ENCODE measurements around the gene PIP4K2A. TPM values are rescaled to one million over a fixed set of nuclear protein-coding genes. Genes with fewer than 3 reads are reported as not detected.

PIP4K2A gene
- total and polyA plus RNA-seq, 2 of the 8 experiments (the other 6 are each of a cell fraction or from before 2014, with no cell fraction given): 19.0 to 60.9 TPM

DNA sequence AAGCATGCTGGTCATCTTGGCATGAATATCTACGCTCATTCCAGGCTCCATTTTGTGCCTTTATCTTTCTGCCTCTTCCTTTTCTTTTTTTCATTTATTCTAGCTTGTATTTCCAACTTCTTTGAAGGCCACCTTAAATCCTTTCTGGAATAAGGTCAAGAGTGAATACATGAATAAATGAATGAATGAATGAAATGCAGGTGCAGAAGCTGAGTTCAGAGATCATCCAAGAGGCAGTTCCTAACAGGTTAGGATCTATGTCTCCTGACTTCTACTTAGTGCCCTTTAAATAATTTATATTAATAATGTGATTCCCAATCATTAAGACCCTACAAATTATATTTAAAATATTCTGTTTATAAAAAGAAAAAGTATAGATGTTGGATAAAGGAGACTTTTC is 125.9 kb downstream of the PIP4K2A start:
- Histone ChIP-seq H2BK5ac (ENCODE audit: low read depth, low read length) (no peak overlapping the region), H3K27me3 (replicated peaks in 1 of 4; ENCODE audit: control insufficient read depth in 3 of 4, extremely low read depth in 1 of 4, insufficient read depth in 3 of 4, low read length in 3 of 4) (no peaks in the 10 kb centered on the region), H2BK20ac (ENCODE audit: low read length) (no peak overlapping the region), H4K8ac (ENCODE audit: extremely low read depth, insufficient read depth, low read length) (no peak overlapping the region), H3K79me2 (ENCODE audit: control insufficient read depth in 1 of 2, insufficient read depth in 2 of 2, low read length in 2 of 2) (no peaks in the 10 kb centered on the region), H3K14ac (ENCODE audit: insufficient read length) (no peak overlapping the region), H3K23me2 (ENCODE audit: low read depth, low read length) (no peaks in the 10 kb centered on the region), H3K36me3 (ENCODE audit: control insufficient read depth in 2 of 4, insufficient read depth in 4 of 4, low read length in 3 of 4) (peaks cover 6 to 15% (median 11%) of the 10 kb centered on the region in 4 experiments), H3K27ac (ENCODE audit: low read depth, low read length) (no peak overlapping the region), H3K4ac (replicated peaks; ENCODE audit: insufficient read length, low read depth, low read length) (no peak overlapping the region), H4K20me1 (replicated peaks in 1 of 2; ENCODE audit: control insufficient read depth in 1 of 2, insufficient read depth in 2 of 2, low read length in 2 of 2) (peaks cover 0 to 2% of the 10 kb centered on the region in 2 experiments), H2BK15ac (ENCODE audit: low read length) (no peak overlapping the region), H2BK120ac (replicated peaks; ENCODE audit: low read depth, low read length) (no peak overlapping the region), H4K5ac (ENCODE audit: insufficient read length, low read depth, low read length) (no peak overlapping the region), H3K4me1 (replicated peaks in 1 of 4; ENCODE audit: control insufficient read depth in 3 of 4, insufficient read depth in 4 of 4, low read length in 3 of 4) (no peaks in the 10 kb centered on the region), H2BK12ac (ENCODE audit: low read depth, low read length) (no peak overlapping the region), H3K4me3 (ENCODE audit: extremely low read depth in 1 of 4, insufficient read depth in 2 of 4, low read depth in 3 of 4, low read length in 4 of 4) (no peak overlapping the region), H3K9ac (replicated peaks in 1 of 4; ENCODE audit: extremely low read depth in 1 of 4, low read depth in 3 of 4, low read length in 3 of 4) (no peak overlapping the region), H3K9me3 (ENCODE audit: insufficient read depth in 2 of 2, low read depth in 1 of 2, low read length in 1 of 2) (no peaks in the 10 kb centered on the region), H3K18ac (ENCODE audit: extremely low read depth, low read length) (no peak overlapping the region), H3K56ac (replicated peaks; ENCODE audit: insufficient read length, low read depth, low read length) (no peak overlapping the region), H4K91ac (replicated peaks; ENCODE audit: insufficient read length, low read length) (no peak overlapping the region), H3K23ac (ENCODE audit: insufficient read length) (no peak overlapping the region), H3K4me2 (ENCODE audit: insufficient read depth in 1 of 2, low read depth in 2 of 2, low read length in 2 of 2) (no peak overlapping the region), H2AK5ac (ENCODE audit: low read depth, low read length) (no peak overlapping the region), H2AFZ (ENCODE audit: low read length) (no peak overlapping the region), H3K79me1 (ENCODE audit: low read depth, low read length) (no peaks in the 10 kb centered on the region; the same call in 1 of the 2 replicates)
- FAIRE-seq (no peak), DNase-seq (ENCODE audit: low read depth in 1 of 2, low spot score in 2 of 2) (no peak)
- 85% methylated on average over 1 of the region's 1 CpG; no CpG with 5 or more reads in 1 of the 2 experiments for WGBS, 2 experiments (ENCODE audit: extremely low coverage in 1 of 2, insufficient coverage in 1 of 2, insufficient read length in 1 of 2, insufficient replicate concordance in 2 of 2, low coverage in 1 of 2, low lambda C conversion rate in 2 of 2, missing lambda C conversion rate in 1 of 2)
- ChIA-PET CTCF (ENCODE audit: partially characterized antibody) (interaction anchor here (1.1 kb wide), 1 partner anchor 30 kb away, joined by 4 read pairs; no protein-coding TSS in a partner anchor), POLR2A (ENCODE audit: partially characterized antibody) (no interaction called here)
- TF ChIP-seq SUZ12 (IDR thresholded peaks at IDR 0.05; ENCODE audit: low read length): no peak
- no peak for TF ChIP-seq POLR2AphosphoS5 (IDR thresholded peaks at IDR 0.05; ENCODE audit: low read depth, low read length)
- TF ChIP-seq GABPA (IDR thresholded peaks at IDR 0.05; ENCODE audit: borderline replicate concordance, insufficient read depth, low read length): no peak
- no peak for TF ChIP-seq TAF7 (optimal IDR thresholded peaks at IDR 0.05; ENCODE audit: borderline replicate concordance, low read depth, low read length)
- no peak for TF ChIP-seq EGR1 (IDR thresholded peaks at IDR 0.05; ENCODE audit: borderline replicate concordance, low read depth, low read length)
- TF ChIP-seq JUND (IDR thresholded peaks at IDR 0.05; ENCODE audit: low read length): no peak
- no peak for TF ChIP-seq GTF2F1 (IDR thresholded peaks at IDR 0.05; ENCODE audit: borderline replicate concordance, low read depth, low read length)
- no peak for TF ChIP-seq BCL11A (IDR thresholded peaks at IDR 0.05; ENCODE audit: low read depth in 2 of 2, low read length in 2 of 2)
- TF ChIP-seq, protein P1, sequence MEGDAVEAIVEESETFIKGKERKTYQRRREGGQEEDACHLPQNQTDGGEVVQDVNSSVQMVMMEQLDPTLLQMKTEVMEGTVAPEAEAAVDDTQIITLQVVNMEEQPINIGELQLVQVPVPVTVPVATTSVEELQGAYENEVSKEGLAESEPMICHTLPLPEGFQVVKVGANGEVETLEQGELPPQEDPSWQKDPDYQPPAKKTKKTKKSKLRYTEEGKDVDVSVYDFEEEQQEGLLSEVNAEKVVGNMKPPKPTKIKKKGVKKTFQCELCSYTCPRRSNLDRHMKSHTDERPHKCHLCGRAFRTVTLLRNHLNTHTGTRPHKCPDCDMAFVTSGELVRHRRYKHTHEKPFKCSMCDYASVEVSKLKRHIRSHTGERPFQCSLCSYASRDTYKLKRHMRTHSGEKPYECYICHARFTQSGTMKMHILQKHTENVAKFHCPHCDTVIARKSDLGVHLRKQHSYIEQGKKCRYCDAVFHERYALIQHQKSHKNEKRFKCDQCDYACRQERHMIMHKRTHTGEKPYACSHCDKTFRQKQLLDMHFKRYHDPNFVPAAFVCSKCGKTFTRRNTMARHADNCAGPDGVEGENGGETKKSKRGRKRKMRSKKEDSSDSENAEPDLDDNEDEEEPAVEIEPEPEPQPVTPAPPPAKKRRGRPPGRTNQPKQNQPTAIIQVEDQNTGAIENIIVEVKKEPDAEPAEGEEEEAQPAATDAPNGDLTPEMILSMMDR (IDR thresholded peaks at IDR 0.05; ENCODE audit: control extremely low read depth in 1 of 3, insufficient read depth in 1 of 3, low read depth in 1 of 3, low read length in 3 of 3): no peak
- no peak for TF ChIP-seq RBBP5 (IDR thresholded peaks at IDR 0.05; ENCODE audit: borderline replicate concordance, low read depth, low read length)
- TF ChIP-seq KDM5A (IDR thresholded peaks at IDR 0.05; ENCODE audit: low read length): no peak
- TF ChIP-seq SIX5 (IDR thresholded peaks at IDR 0.05; ENCODE audit: low read depth, low read length): no peak

Measured in H1 (cell line).